ENCODE measurements around the gene MGAT3.
"Not testable (repeated sequence)": the region's sequence is repeated elsewhere in the genome, so short reads cannot be mapped to it uniquely, and the experiment has no call there.

Gene MGAT3

GRCh38 chr22:39456522-39457197 lies at the start of gene MGAT3:
Gene MGAT3, plus strand, starts transcription at chr22:39457012. Its CDS starts 30,336 bp downstream, at chr22:39487348.
- no peak for DNase-seq (ENCODE audit: low read depth in 2 of 2, low spot score in 1 of 2)

DNA sequence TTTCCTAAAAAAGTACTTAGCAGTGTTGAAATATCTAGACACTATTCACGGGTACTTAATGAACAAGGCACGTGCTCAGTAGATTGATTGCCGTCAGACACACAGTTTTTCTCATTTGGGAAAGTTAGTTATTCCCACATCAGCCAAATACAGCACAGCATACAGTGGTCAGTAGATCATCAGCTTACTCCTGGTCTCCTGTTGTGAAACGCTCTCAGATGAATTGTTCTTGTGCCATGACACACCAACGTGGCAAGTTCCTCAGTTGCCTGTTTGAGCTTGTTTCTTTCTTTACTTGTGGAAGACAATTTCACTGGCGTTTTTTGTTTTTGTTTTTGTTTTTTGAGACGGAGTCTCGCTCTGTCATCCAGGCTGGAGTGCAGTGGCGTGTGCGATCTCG lies 48.6 kb upstream of the MGAT3 start:
- no peak for DNase-seq (ENCODE audit: low read depth in 2 of 2, low spot score in 1 of 2)

- no peak for DNase-seq (ENCODE audit: low read depth in 2 of 2, low spot score in 1 of 2)
Observed at GRCh38 chr22:39408807-39409206, 48.0 kb upstream of the MGAT3 start.

DNA sequence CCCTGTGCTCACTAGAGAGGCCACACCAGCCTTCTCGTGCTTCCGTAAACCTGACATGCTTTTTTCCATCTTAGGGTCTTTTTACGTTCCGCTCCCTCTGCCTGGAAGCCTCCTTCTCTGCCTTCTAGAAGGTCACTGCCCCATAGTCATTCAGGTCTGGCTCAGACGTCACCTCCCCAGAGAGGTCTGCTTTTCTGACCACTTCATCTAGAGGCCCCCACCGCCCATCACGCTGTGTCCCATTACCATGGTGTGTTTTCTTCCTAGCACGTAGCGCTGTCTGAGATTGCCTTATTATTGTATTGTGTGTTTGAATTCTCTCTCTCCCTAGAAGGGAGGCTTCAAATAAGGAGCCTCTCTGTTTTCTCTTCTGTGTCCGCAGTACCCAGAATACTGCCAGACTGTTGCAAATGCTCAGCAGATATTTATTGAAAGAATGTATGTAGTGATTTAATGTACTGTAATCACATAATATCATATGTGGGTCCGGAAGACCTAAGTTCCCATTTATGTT lies 47.2 kb upstream of the MGAT3 start:
- no peak for DNase-seq (ENCODE audit: low read depth in 2 of 2, low spot score in 1 of 2)

DNA sequence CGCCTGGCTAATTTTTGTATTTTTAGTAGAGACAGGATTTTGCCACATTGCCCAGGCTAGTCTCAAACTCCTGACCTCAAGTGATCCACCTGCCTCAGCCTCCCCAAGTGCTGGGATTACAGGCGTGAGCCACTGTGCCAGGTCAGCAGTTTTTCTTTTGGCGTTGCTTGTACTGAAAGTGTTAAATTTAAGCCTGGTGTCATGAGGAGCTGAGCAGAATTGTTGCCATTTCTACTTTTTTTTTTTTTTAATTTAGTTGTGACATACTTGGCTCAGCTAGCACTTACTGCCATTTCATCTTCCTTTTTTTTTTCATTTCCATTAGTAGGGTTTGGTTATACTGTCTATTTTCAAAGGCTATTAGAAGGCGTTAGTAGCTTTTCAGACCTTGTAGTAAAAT lies 46.5 kb upstream of the MGAT3 start:
- DNase-seq (ENCODE audit: low read depth in 2 of 2, low spot score in 1 of 2) = no peak

DNA sequence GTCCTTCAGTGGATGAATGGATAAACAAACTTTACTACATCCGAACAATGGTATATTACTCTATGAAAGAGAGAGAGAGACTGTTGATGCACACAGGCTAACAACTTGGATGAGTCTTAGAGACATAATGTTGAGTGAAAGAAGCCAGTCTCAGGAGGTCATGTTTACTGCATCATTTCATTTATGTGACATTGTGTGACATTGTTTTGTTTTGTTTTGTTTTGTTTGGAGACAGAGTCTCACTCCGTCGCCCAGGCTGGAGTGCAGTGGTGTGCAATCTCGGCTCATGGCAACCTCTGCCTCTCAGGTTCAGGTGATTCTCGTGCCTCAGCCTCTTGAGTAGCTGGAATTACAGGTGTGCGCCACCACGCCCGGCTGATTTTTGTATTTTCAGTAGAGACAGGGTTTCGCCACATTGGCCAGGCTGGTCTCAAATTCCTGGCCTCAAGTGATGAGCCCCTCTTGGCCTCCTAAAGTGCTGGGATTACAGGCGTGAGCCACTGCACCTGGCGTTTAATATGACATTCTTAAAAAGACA lies 44.9 kb upstream of the MGAT3 start:
- DNase-seq (ENCODE audit: low read depth in 2 of 2, low spot score in 1 of 2) = not testable (repeated sequence)

GRCh38 chr22:39413204-39413603 lies 43.6 kb upstream of the MGAT3 start:
- not testable (repeated sequence) for DNase-seq (ENCODE audit: low read depth in 2 of 2, low spot score in 1 of 2)

DNA sequence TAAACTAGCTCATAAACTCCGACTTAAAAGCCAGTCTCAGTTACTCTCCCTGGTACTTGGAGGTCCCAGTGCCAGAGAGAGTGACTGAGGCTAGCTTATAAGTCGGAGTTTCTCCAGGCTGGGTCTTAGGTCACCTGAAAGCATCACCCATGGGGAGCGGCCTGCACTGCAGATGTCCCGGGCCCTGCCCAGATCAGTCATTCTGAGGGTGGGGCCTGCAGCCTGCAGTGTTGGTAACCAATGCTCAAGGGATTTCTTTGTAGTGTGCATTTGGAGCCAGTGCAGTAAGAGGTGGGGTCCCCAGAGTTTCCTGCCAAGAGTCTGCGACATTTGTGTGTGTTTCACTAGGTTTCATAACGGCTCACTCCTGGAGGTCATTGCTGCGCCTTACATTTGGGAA lies 42.4 kb upstream of the MGAT3 start:
- DNase-seq (ENCODE audit: low read depth in 2 of 2, low spot score in 1 of 2) = no peak

GRCh38 chr22:39414886-39415285 lies 41.9 kb upstream of the MGAT3 start:
- DNase-seq (ENCODE audit: low read depth in 2 of 2, low spot score in 1 of 2) = no peak

DNA sequence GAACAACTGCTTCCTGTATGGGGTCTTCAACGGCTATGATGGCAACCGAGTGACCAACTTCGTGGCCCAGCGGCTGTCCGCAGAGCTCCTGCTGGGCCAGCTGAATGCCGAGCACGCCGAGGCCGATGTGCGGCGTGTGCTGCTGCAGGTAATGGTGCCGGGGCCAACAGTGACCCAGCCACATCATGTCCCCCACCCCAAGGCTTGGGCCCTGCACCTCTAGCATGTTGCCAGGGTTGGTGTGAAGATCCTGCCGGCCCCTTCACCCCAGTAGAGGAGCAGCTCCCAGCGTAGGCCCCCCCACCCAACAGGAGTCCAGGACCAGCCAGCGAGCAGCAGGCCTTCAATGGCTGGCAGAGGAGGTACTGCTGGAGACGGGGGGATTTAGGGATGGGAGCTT lies 41.3 kb upstream of the MGAT3 start:
- no peak for DNase-seq (ENCODE audit: low read depth in 2 of 2, low spot score in 1 of 2)

DNA sequence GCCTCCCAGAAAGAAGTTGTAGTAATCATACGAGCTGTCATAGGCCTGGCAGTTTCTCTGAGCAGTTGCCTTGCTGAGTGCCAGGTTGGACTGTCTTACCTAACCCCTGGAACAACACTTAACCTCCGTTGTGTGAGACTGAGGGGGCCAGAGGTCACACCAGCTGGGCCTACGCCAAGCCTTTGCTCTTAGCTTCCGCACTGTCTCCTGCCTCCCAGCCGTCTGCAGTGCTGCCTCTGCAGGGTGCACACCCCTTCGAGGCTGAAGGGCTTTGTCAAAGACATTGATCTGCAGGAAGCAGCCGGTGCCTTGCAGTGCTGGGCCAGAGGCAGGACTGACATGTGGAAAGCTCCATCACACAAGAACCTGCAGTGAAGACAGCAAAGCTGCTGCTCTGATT lies 40.5 kb upstream of the MGAT3 start:
- no peak for DNase-seq (ENCODE audit: low read depth in 2 of 2, low spot score in 1 of 2)

DNA sequence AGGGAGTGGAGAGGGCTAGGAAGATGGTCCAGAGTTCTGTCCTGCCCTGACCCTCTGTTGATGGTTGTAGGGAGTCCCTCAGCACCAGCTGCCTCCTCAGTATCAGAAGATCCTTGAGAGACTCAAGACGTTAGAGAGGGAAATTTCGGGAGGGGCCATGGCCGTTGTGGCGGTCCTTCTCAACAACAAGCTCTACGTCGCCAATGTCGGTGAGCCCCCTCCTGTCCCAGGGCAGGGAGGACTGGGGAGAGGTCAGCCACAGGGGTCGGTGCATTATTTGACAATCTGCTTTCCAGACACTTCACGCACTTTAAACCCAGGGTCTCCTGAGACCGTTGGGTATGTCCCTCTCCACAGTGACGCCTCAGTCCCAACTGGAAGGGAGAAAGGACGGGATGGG lies 39.2 kb upstream of the MGAT3 start:
- no peak for DNase-seq (ENCODE audit: low read depth in 2 of 2, low spot score in 1 of 2)

- DNase-seq (ENCODE audit: low read depth in 2 of 2, low spot score in 1 of 2) = no peak
Observed at GRCh38 chr22:39418696-39419095, 38.1 kb upstream of the MGAT3 start.

- DNase-seq (ENCODE audit: low read depth in 2 of 2, low spot score in 1 of 2) = no peak
Observed at GRCh38 chr22:39419096-39419495, 37.7 kb upstream of the MGAT3 start.

DNA sequence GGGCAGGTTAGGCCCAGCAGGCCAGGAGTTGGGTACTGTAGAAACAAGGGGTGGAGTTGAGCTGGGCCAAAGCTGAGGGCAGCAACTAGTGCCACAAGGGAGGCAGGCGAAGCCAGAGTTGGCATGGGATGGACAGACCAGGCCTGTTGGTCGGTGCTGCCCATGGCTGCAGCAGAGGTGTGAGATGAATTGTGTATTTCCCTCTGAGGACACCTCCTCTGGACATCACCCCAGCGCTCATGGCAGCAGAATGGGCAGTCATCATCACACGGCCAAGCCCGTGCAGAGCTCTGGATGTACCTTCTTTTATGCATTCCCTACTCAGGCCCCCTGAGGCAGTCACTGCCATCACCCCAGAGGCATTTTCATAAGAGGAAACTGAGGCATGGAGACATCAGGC lies 36.9 kb upstream of the MGAT3 start:
- DNase-seq (ENCODE audit: low read depth in 2 of 2, low spot score in 1 of 2) = no peak

DNA sequence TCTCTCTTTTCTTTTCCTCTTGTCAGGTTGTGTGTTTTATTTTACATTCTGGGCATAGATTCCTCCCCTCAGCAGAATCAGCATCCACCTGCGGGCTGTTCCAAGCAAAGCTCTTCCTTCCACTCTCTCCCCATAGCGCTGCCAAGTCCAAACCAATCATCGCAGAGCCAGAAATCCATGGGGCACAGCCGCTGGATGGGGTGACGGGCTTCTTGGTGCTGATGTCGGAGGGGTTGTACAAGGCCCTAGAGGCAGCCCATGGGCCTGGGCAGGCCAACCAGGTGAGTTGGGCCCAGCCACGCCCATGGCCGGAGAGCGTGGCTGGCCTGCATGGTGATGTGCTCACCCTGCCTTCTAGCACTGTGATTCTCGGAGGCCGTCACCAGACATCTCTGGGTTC lies 35.1 kb upstream of the MGAT3 start:
- DNase-seq (ENCODE audit: low read depth in 2 of 2, low spot score in 1 of 2) = no peak

GRCh38 chr22:39422101-39422500 lies 34.7 kb upstream of the MGAT3 start:
- DNase-seq (ENCODE audit: low read depth in 2 of 2, low spot score in 1 of 2) = no peak

- no peak for DNase-seq (ENCODE audit: low read depth in 2 of 2, low spot score in 1 of 2)
Observed at GRCh38 chr22:39422721-39423120, 34.1 kb upstream of the MGAT3 start.

GRCh38 chr22:39423976-39424375 lies 32.8 kb upstream of the MGAT3 start:
- no peak for DNase-seq (ENCODE audit: low read depth in 2 of 2, low spot score in 1 of 2)

- no peak for DNase-seq (ENCODE audit: low read depth in 2 of 2, low spot score in 1 of 2)
Observed at GRCh38 chr22:39426380-39427043, 30.3 kb upstream of the MGAT3 start.

DNA sequence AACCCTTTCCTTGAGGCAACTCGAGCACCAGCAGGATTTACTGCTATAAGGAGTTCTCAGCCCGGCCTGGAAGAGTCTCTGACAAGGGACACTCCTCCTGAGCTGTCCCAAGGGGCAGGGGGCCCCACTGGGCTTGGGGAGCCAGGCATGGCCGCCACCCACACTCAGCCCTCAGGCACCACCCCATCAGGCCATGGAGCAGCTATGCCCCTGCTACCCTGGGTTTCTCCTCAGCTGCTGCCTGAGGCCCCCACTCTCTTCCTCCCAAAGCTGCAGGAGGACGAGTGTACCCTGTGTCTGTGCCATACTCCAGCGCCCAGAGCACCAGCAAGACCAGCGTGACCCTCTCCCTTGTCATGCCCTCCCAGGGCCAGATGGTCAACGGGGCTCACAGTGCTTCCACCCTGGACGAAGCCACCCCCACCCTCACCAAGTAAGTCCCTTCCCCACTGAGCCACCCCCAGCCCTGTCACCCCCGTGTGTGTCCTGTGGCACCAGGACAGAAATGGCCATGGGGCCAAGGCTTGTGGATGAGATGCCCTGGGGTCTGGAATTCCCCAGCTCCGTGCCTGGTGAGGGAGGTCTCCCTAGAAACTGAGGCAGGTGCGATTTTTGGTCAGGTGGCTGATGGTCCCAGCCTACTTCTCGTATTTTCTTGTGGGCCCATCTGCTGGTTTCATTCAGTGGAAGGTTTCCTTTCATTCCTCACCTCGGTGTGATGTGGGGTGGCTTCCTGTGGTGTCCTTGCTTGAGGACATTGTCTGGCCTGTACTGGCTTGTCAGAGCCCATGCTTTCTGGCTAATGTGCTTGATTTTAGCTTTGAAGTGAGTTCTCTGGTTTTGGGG lies 28.8 kb upstream of the MGAT3 start:
- no peak for DNase-seq (ENCODE audit: low read depth in 2 of 2, low spot score in 1 of 2)
